GM20000 (cell line): ENCODE measurements around the gene MAGEB3.

ENCODE experiments used
- DNase-seq: peaks from one replicate; pipeline ENCODE4 v3.0.0; 2012; ENCODE audit warnings: low spot score
- TF ChIP-seq, protein P1 (sequence below): IDR thresholded peaks from 2 replicates; pipeline ENCODE4 v1.5.1; 2012; ENCODE audit warnings: mild to moderate bottlenecking, control low read depth; ENCODE audit errors: extremely low read depth, missing control alignments

MAGEB3 gene

DNA sequence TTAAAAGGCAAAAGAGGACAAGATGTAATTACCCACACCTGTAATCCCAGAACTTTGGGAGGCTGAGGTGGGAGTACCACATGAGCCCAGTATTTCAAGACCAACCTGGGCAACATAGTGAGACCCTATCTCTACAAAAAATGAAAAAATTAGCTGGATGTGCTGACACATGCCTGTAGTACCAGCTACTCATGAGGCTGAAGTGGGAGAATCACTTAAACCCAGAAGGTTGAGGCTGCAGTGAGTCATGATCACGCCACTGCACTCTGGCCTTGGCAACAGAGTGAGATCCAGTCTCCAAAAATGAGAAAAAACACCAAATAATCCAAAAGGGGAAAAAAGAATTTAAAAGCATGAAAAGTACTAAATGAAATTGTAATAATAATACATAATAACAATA lies 47.9 kb downstream of the MAGEB3 start:
- DNase-seq = no peak

DNA sequence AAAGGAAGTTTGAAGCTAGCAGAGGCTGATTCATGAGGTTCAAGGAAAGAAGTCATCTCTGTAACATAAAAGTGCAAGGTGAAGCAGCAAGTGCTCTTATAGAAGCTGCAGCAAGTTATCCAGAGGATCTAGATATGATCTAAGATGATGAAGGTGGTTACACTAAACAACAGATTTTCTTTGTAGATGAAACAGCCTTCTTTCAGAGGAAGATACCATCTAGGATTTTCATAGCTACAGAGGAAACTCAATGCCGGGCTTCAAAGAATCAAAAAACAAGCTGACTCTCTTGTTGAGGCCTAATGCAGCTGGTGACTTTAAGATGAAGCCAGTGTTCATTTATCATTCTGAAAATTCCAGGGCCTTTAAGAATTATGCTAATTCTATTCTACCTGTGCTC lies 50.0 kb downstream of the MAGEB3 start:
- TF ChIP-seq, protein P1, sequence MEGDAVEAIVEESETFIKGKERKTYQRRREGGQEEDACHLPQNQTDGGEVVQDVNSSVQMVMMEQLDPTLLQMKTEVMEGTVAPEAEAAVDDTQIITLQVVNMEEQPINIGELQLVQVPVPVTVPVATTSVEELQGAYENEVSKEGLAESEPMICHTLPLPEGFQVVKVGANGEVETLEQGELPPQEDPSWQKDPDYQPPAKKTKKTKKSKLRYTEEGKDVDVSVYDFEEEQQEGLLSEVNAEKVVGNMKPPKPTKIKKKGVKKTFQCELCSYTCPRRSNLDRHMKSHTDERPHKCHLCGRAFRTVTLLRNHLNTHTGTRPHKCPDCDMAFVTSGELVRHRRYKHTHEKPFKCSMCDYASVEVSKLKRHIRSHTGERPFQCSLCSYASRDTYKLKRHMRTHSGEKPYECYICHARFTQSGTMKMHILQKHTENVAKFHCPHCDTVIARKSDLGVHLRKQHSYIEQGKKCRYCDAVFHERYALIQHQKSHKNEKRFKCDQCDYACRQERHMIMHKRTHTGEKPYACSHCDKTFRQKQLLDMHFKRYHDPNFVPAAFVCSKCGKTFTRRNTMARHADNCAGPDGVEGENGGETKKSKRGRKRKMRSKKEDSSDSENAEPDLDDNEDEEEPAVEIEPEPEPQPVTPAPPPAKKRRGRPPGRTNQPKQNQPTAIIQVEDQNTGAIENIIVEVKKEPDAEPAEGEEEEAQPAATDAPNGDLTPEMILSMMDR = no peak
- DNase-seq = no peak

More for the DNA sequence above, 47.9 kb downstream of the MAGEB3 start:
- TF ChIP-seq, protein P1 = no peak

DNA sequence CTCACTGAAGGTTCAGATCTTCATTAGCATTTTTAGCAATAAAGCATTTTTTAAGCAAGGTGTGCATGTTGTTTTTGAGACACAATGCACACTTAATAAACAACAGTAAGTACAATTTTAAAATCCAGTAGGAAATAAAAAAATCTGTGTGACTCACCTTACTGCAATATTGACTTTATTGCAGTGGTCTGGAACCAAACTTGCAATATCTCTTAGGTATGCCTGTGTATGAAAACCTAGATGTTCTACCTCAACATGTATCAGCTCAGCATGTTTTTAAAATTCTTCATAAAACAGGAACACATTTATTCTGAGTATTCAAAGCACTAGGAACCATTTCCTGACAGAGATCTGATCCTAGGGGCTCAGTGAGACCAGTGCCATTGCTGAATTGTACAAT lies 52.1 kb downstream of the MAGEB3 start:
- TF ChIP-seq, protein P1 = no peak
- no peak for DNase-seq

DNA sequence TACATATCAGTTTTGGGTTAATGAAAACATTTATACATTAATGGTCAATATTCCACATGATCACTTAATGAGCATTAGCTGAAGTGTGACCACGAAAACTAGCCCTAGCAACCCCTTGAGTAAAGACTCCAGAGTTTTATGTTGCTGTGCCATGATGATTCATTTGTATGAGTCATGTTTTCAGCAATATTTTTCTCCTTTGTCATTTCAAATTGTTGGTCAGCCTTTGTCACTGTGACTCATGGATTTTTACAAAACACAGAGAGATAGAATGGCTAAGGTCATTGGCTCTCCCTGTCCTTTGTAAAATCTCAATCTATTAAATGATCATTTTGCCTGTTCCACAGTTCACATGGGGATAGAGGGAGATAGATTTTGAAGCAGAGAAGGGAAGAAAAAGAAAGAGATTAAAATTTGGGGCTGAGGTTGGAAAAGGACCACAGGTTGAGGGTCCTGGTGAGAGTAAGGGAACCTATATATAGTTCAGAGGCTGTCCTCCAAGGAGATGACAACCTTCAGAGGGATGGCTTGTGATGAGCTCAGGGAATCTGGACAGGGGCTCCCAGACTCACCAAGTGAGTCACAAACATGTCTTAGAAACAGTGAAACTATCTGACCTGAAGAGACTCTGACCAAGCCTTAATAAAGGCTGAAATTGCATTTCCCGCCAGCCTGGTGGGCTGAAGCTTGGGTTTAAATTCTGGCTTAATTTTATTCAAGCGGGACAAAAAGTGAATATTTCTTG lies 53.2 kb downstream of the MAGEB3 start:
- no peak for DNase-seq
- TF ChIP-seq, protein P1 = no peak
